HG02678 (cell line): Measurements from ENCODE around the gene APEH.

Experiments used
- ATAC-seq: cut with Tn5 transposase; IDR thresholded peaks from one replicate; pipeline ENCODE4 v1.9.1; 2021; ENCODE audit warnings: mild to moderate bottlenecking, moderate library complexity; ENCODE audit not compliant: unreplicated experiment

APEH gene

GRCh38 chr3:49711489-49711888, 37.3 kb downstream of the APEH start:
- ATAC-seq = no peak

GRCh38 chr3:49712166-49712565, 38.0 kb downstream of the APEH start:
- no peak for ATAC-seq

GRCh38 chr3:49712631-49713317, 38.6 kb downstream of the APEH start:
- no peak for ATAC-seq

DNA sequence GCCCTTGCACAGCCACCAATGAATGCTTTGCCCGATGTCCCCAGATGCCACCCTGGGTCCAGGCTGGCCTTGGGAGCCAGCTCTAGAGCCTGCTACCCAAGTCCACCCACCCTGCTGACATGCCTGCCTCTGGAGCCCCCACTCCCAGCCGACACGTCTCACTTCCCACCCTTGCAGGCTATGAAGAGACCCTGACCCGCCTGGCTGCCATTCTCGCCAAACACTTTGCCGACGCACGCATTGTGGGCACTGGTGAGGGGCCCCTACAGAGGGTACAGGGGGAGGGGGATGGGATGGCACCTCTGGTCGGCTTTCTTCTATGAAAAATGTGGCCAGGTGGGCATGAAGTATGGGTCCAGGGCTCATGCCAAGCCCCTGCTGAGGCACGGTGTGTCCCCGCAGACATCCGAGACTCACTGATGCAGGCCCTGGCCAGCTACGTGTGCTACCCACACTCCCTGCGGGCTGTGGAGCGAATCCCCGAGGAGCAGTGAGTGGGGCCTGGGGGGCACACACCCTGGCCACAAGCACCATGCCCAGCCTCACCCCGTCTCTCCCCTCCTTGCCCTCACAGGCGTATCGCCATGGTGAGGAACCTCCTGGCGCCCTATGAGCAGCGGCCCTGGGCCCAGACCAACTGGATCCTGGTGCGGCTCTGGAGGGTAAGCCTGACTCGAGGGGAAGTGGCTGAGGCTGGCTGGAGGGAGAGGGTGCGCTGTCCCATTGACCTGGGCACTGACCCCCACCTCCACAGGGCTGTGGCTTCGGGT, 39.4 kb downstream of the APEH start:
- no peak for ATAC-seq

GRCh38 chr3:49714728-49715550, 40.8 kb downstream of the APEH start:
- no peak for ATAC-seq

DNA sequence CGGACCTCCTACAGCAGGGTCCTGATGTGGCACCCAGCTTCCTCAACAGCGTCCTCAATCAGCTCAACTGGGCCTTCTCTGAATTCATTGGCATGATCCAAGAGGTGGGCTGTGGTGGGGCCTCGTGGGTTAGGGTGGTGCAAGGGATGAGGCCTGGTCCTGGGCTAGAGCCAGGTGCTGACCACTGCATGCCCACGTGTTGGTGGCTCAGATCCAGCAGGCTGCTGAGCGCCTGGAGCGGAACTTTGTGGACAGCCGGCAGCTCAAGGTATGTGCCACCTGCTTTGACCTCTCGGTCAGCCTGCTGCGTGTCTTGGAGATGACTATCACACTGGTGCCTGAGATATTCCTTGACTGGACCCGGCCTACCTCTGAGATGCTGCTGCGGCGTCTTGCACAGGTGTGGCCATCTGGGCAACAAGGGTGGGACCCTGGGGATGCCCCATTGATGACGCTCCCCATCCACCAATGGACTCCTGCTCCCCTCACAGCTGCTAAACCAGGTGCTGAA, 41.5 kb downstream of the APEH start:
- ATAC-seq = no peak

GRCh38 chr3:49716169-49716568, 42.0 kb downstream of the APEH start:
- ATAC-seq = no peak

- ATAC-seq = no peak
Observed at GRCh38 chr3:49716691-49717210, 42.6 kb downstream of the APEH start.

DNA sequence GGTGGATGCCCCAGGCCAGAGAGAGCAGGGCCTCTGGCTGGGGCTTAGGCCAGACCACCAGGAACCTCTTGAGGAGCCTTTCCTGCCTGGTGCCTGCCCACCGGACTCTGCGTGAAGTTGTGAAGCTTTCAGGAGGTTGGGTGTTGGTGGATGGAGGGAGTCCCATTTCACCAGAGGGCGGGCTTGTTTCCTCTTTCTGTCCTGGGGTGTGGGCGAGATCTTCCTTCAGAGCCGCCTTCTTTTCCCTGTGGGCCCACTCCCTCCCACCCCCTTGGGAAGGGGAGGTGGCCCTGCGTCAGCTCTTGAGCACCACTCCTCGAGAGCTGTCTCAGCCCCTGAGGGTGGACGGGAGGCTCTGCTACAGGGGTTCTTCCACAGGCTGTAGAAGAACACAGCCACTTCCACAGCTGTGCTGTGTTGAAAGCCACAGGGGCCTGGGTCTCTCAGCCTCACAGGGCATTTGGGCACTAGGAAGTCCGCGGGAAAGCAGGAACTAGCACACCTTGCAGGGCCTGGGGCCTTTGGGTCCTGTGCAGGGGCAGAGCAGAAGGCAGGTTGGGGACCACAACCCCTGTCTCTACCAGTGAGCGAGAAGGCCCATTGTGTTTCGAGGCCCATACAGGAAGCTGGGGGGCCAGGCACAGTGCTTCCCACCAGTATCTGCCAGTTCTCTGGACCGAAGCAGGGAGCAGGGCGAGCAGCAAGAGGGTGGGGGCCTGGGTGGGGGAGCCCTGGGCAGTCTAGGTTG, 43.2 kb downstream of the APEH start:
- ATAC-seq = no peak

DNA sequence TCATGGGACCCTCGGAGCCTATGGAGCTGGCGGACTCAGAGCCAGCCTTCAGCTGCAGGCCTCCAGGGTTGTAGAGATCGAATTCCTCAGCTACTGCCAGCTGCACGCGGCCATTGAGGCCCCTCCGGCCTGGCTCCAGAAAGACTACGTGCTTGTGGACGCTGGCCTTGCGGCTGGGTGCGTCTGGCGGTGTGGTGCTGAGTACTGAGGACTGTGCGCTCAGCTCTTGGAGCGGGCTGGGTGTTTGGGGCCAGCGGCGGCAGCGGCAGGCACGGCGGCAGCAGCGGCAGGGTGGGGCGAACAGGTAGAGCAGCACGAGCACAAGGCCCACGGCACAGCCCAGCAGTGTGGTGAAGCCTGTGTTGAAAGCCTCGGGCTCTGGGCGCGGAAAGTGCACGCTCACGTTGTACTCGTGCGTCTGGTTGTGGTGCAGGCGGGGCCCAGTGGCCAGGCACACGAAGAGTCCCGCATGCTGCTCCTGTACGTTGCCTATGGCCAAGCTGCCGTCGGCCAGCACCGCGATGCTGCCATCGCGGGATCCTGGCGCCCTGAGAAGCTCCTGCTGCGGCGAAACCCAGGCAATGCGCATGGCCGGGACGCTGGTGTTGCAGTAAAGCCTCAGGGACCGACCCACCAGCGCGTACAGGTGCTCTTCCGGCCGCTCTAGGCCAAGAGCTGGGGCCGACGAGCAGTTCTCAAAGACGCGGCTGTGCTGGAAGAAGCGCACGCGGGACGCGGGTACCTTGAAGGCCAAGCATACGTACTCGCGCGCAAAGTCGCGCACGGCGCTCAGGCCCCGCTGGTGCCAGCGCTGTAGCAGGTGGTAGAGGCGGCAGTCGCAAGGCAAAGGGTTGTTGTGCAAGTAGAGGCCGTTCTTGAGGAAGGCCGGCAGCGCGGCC, 44.1 kb downstream of the APEH start:
- no peak for ATAC-seq

GRCh38 chr3:49718858-49719213, 44.7 kb downstream of the APEH start:
- no peak for ATAC-seq

GRCh38 chr3:49719214-49719884, 45.2 kb downstream of the APEH start, which contains the start of gene AMIGO3:
Gene AMIGO3, minus strand, starts transcription at chr3:49719684. Its CDS starts 219 bp downstream, at chr3:49719465.
- peak; percentile 49 for ATAC-seq

DNA sequence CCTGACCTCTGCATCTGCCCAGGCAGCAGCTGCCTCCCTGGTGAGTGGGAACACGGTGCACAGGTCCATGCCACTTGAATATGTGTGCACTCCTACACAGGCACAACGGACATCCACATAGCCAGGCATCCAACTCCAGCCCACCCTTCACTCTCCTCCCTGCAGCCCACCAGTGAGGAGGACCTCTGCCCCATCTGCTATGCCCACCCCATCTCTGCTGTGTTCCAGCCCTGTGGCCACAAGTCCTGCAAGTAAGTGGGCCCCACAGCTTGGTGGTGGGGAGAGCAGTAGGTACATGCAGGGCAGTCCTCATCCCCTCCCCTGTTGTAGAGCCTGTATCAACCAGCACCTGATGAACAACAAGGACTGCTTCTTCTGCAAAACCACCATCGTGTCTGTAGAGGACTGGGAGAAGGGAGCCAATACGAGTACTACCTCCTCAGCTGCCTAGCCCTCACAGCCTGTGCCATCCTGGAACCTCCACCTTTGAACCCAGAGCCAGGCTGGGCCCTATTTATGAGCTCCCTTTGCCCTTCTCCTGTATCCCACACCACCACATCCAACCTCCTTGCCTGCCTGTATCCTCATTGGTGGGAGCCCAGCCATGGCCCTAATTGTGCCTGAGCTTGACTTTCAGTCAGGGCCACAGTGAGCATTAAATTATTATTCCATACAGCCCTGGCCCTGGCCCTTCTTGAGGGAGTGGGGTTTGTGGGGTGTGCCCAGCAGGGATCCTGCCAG, 46.9 kb downstream of the APEH start:
- ATAC-seq = no peak

- no peak for ATAC-seq
Observed at GRCh38 chr3:49721596-49721895, 47.4 kb downstream of the APEH start.

DNA sequence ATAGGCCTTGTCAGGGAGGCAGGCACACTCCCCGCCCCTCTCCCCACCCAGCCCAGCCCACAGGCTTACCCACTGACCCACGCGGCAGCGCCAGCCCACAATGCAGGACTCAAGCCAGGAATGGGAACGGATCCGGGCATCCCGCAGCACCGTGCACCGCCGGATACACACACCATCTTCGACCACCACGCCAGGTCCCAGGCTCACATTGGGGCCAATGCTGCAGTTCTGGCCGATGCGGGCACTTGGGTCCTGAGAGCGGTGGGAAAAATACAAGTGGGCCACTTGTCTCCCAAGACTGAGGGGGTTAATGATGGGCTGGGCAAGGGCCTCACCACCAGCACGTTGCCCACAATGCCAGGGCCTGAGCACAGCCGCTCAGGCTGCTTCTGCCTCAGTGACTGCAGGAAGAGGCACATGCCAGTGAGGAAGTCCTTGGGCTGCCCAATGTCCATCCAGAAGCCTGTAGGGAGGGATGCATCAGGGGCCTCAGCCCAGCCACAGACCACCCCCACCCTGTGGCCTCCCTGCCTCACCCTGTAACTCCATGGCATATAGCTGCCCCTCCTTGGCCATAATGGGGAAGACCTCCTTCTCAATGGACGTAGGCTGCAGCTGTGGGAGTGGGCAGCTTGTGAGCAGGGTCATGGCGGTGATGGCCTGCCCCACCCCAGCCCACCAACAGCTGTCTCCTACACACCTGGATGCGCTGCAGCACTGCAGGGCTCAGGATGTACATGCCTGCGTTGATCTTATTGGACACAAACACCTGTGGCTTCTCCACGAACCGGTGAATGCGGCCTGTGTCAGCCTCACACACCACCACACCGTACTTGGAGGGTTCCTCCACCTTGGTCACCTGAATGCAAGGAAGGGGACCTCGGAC, 48.0 kb downstream of the APEH start:
- ATAC-seq = no peak

- ATAC-seq = no peak
Observed at GRCh38 chr3:49722896-49723295, 48.7 kb downstream of the APEH start.

- no peak for ATAC-seq
Observed at GRCh38 chr3:49723296-49723627, 49.1 kb downstream of the APEH start.
